ENCODE data around the gene PDE2A.

DNA sequence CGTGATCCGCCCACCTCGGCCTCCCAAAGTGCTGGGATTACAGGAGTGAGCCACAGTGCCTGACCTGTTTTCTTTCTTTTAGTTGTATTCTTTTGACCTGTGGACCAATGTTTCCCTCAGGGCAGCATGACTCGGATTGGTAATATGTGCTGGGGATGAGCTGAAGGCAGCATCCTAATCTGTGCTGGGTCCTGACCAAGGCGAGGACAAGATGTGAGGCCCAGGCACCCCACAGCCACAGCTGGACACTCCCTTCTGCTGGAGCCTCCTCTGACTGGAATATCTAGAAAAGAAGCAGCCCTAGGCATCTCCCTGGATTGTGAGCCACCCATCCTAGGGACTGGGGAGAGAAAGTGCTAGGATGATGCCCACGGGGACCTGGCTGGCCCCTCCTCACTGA is 105.4 kb downstream of the PDE2A start:
- TF ChIP-seq SUZ12 (IDR thresholded peaks at IDR 0.05; ENCODE audit: extremely low read depth, insufficient read depth, insufficient read length) (no peak), ZNF274 (IDR thresholded peaks at IDR 0.05; ENCODE audit: low read depth, low read length) (no peak), YY1 (IDR thresholded peaks at IDR 0.05; ENCODE audit: insufficient read depth, insufficient read length) (no peak)

All from NT2/D1 (cell line).